Upper lobe of left lung (tissue), 6 donors: ENCODE results near the gene ZXDC. TPM values are rescaled to one million over a fixed set of nuclear protein-coding genes. Genes with fewer than 3 reads are reported as not detected.

Experiments used
- ATAC-seq, 2 donors: fragments of 200-7000 bp; cut with Tn5 transposase; one replicate each; pipeline ENCODE4 v1.9.1; 2022; ENCODE audit warnings: mild to moderate bottlenecking in 2 of 2, moderate library complexity in 2 of 2; ENCODE audit not compliant: low FRiP score in 2 of 2
- DNase-seq, 2 donors: peaks; one replicate each; pipeline ENCODE4 v3.0.0-alpha.2; 2019 to 2020
- H3K27ac ChIP-seq, 4 donors: fragments of 200-600 bp; sonication (generic); one replicate each; pipeline ENCODE4 v1.5.1; 2016 to 2019
- H3K27me3 ChIP-seq, 4 donors: fragments of 200-600 bp; sonication (generic); one replicate each; pipeline ENCODE4 v1.5.1; 2017 to 2019
- H3K36me3 ChIP-seq, 4 donors: fragments of 200-600 bp; sonication (generic); one replicate each; pipeline ENCODE4 v1.5.1; 2016 to 2019
- H3K4me1 ChIP-seq, 4 donors: fragments of 200-600 bp; sonication (generic); one replicate each; pipeline ENCODE4 v1.5.1; 2018 to 2019
- H3K4me3 ChIP-seq, 4 donors: fragments of 200-600 bp; sonication (generic); one replicate each; pipeline ENCODE4 v1.5.1; 2017 to 2019; ENCODE audit warnings: mild to moderate bottlenecking in 2 of 4, moderate library complexity in 1 of 4
- H3K9me3 ChIP-seq, 4 donors: fragments of 200-600 bp; sonication (generic); one replicate each; pipeline ENCODE4 v1.5.1; 2018 to 2019
- CTCF ChIP-seq, 6 experiments: fragments of 450-650 bp in 4 of 6; fragments of 200-600 bp in 2 of 6; sonication (generic) in 2 of 6; IDR thresholded peaks; one replicate each; pipeline ENCODE4 v1.5.1; 2016 to 2019; ENCODE audit warnings: antibody characterized with exemption in 6 of 6
- EP300 ChIP-seq, 4 donors: sonication (generic); formaldehyde crosslinking; IDR thresholded peaks; one replicate each; pipeline ENCODE4 v1.5.1; 2017; ENCODE audit warnings: antibody characterized with exemption in 4 of 4, control low read depth in 2 of 4
- POLR2A ChIP-seq, 4 donors: fragments of 450-650 bp; IDR thresholded peaks; one replicate each; pipeline ENCODE4 v1.5.1; 2016 to 2017; ENCODE audit warnings: antibody characterized with exemption in 4 of 4, mild to moderate bottlenecking in 2 of 4
- POLR2AphosphoS5 ChIP-seq, 2 donors: sonication (generic); formaldehyde crosslinking; IDR thresholded peaks; one replicate each; pipeline ENCODE4 v1.5.1; 2017; ENCODE audit warnings: antibody characterized with exemption in 2 of 2
- WGBS, 2 donors: methylation state at CpG; one replicate each; pipeline ENCODE4 v1.1.5; 2017 to 2018; 5-methylcytosine and 5-hydroxymethylcytosine counted together
- total RNA-seq, 6 donors: library from RNA; depleted of rRNA in 4 of 6; stranded (reverse); fragments of >200 nt in 4 of 6; gene quantifications; one replicate each; pipeline versions ENCODE4 v1.1.0 to v1.2.1, GENCODE V29; 2016 to 2021
- donor health status: DM: no; HTN: no; CAD: no; lungs with moderate emphysema.
- donor health status: DM: no; HTN: yes; CAD: no; lungs with severe emphysema.

The ZXDC gene
- total RNA-seq, 6 donors from 2014 or later, result 35.9 to 112 (median 53.5) TPM

- Histone ChIP-seq H3K9me3 (no peaks in the 10 kb centered on the region), H3K4me1 (peaks cover 10 to 46% (median 31%) of the 10 kb centered on the region in 4 donors), H3K27ac (peak overlapping the region in 1 of 4 donors; percentile 17), H3K4me3 (no peak overlapping the region), H3K27me3 (no peaks in the 10 kb centered on the region), H3K36me3 (peaks cover 56 to 99% (median 91%) of the 10 kb centered on the region in 4 donors)
- DNase-seq (no peak), ATAC-seq (no peak)
- 71% methylated on average over 4 of the region's 4 CpGs for WGBS, 2 donors
- TF ChIP-seq POLR2A (IDR thresholded peaks at IDR 0.05) (no peak), POLR2AphosphoS5 (IDR thresholded peaks at IDR 0.05) (no peak), EP300 (IDR thresholded peaks at IDR 0.05) (no peak), CTCF (IDR thresholded peaks at IDR 0.05) (no peak)
Observed at GRCh38 chr3:126464494-126464893, 11.2 kb downstream of the ZXDC start.

GRCh38 chr3:126464093-126464492 lies 11.6 kb downstream of the ZXDC start:
- TF ChIP-seq POLR2A (IDR thresholded peaks at IDR 0.05) (no peak), POLR2AphosphoS5 (IDR thresholded peaks at IDR 0.05) (no peak), EP300 (IDR thresholded peaks at IDR 0.05) (no peak), CTCF (IDR thresholded peaks at IDR 0.05) (no peak)
- Histone ChIP-seq H3K27ac (no peak overlapping the region), H3K4me3 (no peak overlapping the region), H3K27me3 (no peaks in the 10 kb centered on the region), H3K36me3 (peaks cover 56 to 99% (median 91%) of the 10 kb centered on the region in 4 donors), H3K9me3 (no peaks in the 10 kb centered on the region), H3K4me1 (peaks cover 6 to 42% (median 28%) of the 10 kb centered on the region in 4 donors)
- ATAC-seq (no peak), DNase-seq (no peak)
- WGBS, 2 donors, result 89 to 94% methylated on average over 4 of the region's 4 CpGs

- ATAC-seq (no peak), DNase-seq (no peak)
- H3K4me3 ChIP-seq, result no peak overlapping the region
Observed at GRCh38 chr3:126463521-126463920, 12.2 kb downstream of the ZXDC start.

GRCh38 chr3:126461450-126462070 lies 14.1 kb downstream of the ZXDC start:
- Histone ChIP-seq H3K4me3 (no peak overlapping the region), H3K27me3 (no peaks in the 10 kb centered on the region), H3K9me3 (no peaks in the 10 kb centered on the region), H3K4me1 (peaks cover 0 to 18% (median 12%) of the 10 kb centered on the region in 4 donors), H3K36me3 (peaks cover 44 to 99% (median 88%) of the 10 kb centered on the region in 4 donors), H3K27ac (no peak overlapping the region)
- WGBS, 2 donors, result 95 to 96% methylated on average over 10 to 17 of the region's 17 CpGs
- DNase-seq (no peak), ATAC-seq (no peak)
- TF ChIP-seq EP300 (IDR thresholded peaks at IDR 0.05) (no peak), CTCF (IDR thresholded peaks at IDR 0.05) (no peak), POLR2A (IDR thresholded peaks at IDR 0.05) (no peak), POLR2AphosphoS5 (IDR thresholded peaks at IDR 0.05) (no peak)

More at GRCh38 chr3:126463521-126463920, 12.2 kb downstream of the ZXDC start:
- no peak overlapping the region for H3K27ac ChIP-seq
- H3K27me3 ChIP-seq, result no peaks in the 10 kb centered on the region
- H3K36me3 ChIP-seq, result peaks cover 56 to 99% (median 90%) of the 10 kb centered on the region in 4 donors
- WGBS, 2 donors, result 93 to 97% methylated on average over 2 of the region's 2 CpGs
- H3K4me1 ChIP-seq, result peaks cover 3 to 38% (median 22%) of the 10 kb centered on the region in 4 donors
- H3K9me3 ChIP-seq, result no peaks in the 10 kb centered on the region
- TF ChIP-seq POLR2AphosphoS5 (IDR thresholded peaks at IDR 0.05), result no peak
- no peak for TF ChIP-seq POLR2A (IDR thresholded peaks at IDR 0.05)
- TF ChIP-seq EP300 (IDR thresholded peaks at IDR 0.05), result no peak
- no peak for TF ChIP-seq CTCF (IDR thresholded peaks at IDR 0.05)

- DNase-seq (peak in 1 of 2 donors; percentile 12), ATAC-seq (no peak)
- Histone ChIP-seq H3K9me3 (no peaks in the 10 kb centered on the region), H3K27me3 (no peaks in the 10 kb centered on the region), H3K4me1 (peaks cover 0 to 12% (median 4%) of the 10 kb centered on the region in 4 donors), H3K27ac (no peak overlapping the region), H3K4me3 (no peak overlapping the region), H3K36me3 (peaks cover 39 to 99% (median 80%) of the 10 kb centered on the region in 4 donors)
- WGBS, 2 donors, result 87 to 92% methylated on average over 6 to 7 of the region's 7 CpGs
- TF ChIP-seq POLR2AphosphoS5 (IDR thresholded peaks at IDR 0.05) (no peak), CTCF (IDR thresholded peaks at IDR 0.05) (no peak)
Observed at GRCh38 chr3:126460381-126460780, 15.3 kb downstream of the ZXDC start.
